GM18867 (cell line): Measurements from ENCODE around the gene PER2.

Source experiments
- ATAC-seq: cut with Tn5 transposase; IDR thresholded peaks from one replicate; pipeline ENCODE4 v1.9.1; 2021; ENCODE audit warnings: mild to moderate bottlenecking, moderate library complexity; ENCODE audit not compliant: unreplicated experiment

PER2 gene

DNA sequence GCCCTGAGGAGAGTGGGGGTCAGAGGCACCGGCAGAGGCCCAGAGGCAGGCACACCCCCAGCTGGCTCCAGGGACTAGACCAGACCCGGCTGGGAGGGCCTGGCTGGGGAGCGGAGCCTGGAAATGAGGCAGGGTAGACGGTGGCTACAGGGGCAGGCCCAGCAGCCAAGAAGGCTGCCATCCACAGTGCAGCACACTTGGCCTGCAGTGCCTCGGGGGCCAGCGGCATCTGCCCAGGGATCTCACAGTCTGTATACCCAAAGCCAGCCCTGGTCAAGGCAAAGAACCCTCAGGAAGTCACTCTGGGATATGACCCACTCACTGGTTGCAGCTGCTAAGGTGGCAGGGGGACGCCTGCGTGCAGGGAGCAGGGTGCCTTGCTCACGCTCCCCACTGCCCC is 17.8 kb downstream of the PER2 start:
- no peak for ATAC-seq

DNA sequence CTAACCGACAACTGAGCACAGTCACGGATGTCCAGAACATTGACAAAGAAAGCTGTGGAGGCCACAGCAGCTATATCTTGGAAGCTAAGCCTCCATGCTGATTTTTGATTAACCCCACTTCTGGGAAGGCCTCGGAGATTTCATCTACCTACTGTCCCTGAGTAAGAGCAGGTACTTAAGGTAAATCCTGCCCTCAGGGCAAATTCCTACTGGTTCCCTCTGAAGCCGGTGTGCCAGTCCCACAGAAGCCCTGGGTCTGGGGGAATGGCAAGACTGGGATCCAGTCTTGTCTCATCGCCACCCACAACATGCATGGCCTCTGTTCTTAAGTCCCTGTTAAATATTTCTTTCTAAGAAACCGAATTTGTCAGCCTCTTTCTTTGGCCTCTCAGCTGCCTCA is 18.7 kb downstream of the PER2 start:
- no peak for ATAC-seq

DNA sequence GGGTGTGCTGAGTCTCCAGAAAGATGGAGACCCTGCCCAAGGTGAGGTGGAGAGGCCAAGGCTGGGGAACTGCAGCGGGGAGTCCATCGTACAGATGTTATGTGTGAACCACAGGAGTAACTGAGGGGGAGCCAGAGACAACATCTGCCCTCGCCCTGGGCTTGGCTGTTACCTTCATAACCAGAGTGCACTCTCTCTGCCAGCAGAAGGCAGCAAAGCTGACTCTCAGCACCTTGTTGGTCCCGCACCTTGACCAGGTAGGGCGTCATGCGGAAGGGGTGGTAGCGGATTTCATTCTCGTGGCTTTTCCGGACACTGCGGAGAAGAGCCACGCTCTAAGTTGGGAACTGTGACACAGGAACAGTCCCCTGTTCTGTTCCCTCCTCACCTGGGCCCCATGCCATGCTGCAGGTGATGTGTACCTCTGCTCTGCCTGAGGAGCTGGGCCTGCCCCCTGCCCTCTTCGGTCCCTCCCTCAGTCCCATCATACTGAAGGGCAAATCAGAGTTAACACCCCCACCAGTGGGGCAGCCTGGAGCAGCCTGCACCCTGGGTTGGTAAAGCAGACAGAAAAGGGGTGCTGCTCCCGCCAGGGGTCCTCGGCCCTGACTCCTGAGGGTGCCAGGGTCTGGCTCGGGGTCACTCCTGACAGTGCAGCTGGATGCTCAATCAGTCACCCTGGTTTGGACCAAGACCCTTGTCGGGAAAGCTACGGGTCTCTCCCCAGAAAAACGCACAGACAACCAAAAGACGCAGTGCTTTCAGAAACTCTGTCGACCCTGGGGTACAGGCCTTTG is 20.3 kb downstream of the PER2 start:
- ATAC-seq: no peak

DNA sequence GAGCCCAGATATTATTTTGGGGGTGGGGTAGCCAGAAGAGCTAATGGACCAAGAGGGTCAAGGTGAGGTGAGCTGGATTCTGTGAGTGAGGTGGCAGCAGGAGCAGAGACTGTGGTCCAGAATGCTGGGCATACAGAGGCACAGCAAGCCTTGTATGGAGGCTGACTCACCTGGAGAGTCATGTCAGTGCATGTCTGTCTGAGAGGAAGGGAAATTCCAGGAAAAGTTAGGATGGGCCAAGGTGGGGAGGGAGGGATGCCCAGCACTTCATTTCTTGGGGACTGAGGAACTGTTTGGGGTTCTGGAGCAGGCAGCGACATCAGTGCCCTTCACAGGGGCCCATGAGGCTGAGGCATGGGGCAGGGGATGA is 21.1 kb downstream of the PER2 start:
- no peak for ATAC-seq

DNA sequence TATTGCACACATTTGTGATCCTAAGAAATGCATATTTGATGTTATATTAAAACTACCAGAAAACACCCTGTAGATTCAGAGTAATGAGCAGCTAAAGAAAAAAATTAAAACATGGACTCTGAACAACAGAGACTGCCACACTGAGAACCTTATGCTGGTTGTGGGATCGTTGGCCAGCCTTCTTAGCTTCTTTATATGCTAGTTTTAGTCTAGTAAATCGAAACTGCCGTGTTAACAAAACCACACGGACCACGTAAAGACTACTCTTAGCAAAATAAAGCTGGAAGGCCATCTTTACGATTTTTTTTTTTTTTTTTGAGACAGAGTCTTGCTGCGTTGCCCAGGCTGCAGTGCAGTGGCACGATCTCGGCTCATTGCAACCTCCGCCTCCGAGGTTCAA is 22.8 kb downstream of the PER2 start:
- ATAC-seq: no peak

DNA sequence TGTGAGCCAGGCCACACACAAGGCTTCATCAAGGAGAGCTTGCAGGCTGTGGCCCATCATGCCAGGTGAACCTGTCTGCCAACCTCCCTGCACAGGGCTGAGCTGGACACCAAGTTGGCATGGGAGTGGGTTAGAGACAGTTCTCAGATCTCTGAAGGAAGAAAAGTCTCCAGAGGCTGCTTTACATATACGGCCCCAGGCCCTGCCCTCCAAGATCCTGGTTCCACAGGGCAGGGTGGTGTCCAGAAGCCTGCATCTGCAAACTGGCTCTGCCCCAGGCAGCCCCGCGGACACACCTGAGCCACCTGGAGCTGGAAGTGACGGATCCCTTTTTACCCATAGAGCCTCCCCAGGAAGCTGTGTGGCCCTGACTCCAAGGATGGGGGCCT is 24.3 kb downstream of the PER2 start:
- no peak for ATAC-seq

DNA sequence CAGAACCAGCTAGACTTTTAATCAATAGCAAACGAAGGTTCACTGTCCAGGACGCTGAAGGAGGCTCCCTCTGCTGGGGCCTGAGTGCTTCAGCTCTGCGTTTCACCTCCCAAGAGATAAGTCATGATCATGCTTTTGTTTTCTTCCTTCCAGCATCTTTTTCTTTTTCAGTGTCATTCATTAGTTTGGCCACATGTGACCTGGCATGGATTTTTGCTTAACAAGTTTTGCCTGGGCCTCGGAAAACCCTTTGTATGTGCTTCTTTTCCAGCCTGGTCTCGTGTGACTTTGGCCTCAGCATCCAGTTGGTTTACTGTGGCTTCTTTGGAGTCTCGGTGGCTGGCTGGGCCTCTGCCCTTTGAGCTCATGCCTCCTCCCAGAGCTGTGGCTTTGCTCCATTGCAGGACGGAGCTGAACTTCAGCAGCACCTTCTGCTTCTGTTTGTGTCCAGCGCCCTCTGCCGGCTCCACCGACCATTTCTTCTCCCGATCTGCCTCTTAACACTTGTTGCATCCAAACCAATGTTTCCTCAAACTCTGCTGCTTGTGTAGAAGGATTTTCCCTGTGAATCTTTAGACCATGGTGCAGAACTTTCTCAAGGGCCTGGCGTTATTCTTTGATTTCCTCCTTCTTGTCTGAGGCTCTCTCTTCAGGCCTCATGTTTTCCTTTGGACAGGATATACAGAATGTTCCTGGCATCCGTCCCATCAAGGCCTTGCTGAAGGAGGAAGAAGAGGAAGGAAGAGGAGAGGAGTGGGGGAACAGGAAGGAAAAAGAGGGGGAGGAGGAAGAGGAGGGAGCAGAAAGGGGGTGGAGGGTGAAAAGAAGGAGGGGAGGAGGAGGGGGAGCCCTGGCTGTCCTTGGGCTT is 25.0 kb downstream of the PER2 start:
- ATAC-seq: no peak

DNA sequence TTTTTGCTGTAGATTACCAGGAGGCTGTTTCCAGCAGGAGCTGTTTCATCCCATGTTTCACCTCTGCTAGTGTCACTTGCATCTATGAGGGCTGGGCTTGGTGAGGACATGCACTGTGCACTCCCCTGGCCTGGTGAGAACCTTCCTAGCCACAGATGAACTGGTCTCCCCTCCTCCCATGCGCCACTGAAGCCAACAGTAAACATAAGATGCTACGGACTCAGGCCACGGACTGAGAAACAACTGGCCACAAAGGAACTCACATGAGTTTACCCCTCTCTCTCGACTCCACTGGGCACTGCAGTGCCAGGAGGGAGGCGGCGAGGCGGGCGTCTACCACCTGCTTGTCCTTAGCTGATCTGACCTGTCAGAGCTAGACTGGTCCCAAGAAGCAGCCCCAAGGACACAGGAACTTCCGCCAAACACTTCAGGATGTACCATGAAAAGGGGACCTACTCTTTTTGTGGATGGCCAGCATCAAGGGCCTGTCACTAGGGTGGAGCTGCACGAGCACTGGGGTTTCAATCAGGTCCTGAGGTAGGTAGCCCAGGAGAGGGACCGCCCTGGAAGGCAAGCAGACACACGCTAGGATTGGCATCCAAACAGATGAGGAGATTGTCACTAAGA is 25.8 kb downstream of the PER2 start:
- no peak for ATAC-seq

DNA sequence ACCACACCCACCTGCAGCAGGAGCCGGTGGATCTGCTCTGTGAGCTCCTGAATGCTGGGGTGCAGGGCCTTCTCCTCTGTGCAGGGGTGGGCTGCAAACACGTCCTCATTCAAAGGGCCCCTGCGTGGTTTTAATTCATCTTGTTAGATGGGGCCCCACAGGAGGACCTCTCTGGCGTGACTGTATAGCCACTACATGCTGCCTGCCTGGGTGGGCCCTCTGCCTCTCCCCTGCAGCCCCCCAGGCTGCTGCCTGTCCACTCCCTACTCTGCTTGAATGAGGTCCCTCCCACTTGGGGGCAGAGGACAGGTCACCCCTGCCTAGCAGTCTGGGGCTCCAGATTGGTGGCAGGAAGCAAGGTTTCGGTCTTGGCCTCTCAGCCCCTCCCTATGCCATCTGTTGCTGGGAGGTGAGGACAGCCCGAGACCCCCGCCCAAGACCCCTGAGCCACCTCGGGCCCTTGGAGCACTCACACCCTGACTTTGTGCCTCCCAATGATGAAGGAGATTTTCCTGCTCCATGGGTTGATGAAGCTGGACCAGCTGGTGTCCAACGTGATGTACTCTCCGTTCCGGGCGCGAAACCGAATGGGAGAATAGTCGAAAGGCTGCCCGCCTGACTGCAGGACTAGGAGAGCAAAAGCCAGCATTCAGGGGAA is 26.6 kb downstream of the PER2 start:
- ATAC-seq: no peak

DNA sequence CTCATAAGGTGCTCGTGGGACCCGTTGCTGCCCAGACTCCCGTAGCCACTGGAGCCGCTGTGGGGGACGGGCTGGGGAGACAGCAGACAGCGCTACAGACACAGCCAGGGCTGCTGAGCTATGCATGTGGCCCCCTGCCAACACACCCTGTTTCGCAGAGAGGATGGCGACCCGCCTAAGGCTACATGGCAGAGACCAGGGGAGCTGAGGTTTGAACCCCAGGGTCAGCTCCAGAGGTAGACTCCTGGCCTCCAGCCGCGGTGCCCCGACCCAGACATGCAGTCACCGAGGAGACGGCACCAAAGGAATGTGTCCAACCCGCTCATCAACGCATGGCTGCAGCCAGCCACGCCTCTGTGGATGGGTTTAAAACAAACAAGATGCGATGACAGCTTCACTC is 27.5 kb downstream of the PER2 start:
- ATAC-seq: no peak

DNA sequence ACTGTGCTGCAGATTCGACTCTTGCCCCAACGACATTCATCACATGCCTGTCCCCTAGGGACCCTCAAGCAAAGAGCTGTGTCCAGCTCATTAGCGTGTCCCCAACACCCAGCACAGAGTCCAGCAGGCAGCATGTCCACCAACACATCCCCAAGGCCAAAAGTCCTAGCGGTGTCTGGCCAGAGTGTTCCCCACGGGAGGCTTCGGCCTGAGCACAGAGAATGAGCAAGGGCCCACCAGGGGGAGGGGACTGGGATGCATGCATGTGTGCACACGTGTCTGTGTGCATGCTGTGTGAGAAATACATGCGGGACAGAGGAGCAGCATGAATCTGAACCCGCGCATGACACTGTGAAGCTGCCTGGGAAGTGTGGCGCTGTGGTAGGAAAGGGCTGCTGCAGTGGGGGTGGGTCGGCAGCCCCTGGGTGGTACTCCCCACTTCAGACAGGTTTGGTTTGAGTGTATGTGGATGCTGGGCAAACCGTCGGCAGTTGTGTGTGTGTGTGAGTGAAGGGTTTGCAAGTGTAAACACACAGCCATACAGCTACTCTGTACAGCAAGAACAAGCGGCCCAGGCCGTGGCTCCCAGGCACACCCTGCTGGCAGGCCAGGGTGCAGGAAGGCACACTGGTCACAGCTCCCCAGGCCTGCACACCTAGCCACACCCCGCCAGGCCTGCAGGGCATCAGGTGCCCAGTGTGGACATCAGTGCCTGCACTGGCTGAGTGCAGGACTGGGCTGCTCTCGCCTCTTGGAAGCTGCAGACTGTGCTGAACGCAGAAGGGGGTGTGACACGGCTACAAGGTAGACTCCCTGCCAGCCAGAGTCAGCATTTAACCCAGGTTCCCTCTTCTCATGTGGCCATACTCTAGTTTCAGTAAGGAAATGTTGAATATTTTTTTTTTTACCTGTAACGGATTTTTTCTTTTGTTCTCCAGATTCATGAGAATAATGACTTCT is 29.1 kb downstream of the PER2 start:
- no peak for ATAC-seq

DNA sequence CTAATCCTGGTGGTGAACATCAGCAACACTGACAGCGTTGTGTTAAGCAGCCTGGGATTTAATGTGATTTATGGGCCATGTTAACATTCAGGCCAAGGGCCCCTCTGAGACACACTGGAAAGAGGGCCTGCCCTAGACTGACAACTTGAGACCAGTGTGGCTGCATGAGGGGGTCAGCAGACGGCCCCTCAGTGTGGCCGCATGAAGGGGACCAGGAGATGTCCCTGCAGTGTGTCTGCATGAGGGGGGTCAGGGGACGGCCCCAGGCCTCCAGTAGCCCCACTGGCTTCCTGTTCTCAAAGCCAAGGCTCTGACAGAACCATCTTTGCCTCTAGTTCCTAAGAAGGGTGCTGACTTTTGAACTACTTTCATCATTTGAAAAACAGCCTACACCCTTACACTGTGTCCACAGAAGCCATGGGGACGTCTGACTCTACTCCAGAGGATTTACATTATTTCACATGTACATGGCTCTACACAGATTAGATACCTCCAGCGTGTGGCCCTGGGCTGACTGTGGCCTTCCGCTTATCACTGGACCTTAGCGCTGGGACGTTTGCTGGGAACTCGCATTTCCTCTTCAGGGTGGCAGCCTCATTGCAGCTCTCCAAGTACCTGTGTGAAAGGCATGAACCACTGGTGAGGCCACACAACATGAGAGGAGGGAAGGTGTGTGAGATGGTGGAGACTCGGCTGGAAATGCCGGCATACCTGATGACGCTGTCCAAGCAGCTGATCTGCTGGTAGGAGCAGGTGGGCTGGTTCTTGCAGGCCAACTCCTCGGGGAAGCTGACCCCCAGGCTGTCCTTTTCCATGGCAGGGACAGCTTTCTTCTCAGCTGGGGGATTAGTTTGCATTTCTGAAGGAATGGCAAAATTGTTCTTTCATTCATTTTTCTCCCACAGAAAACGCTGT is 30.4 kb downstream of the PER2 start:
- no peak for ATAC-seq

DNA sequence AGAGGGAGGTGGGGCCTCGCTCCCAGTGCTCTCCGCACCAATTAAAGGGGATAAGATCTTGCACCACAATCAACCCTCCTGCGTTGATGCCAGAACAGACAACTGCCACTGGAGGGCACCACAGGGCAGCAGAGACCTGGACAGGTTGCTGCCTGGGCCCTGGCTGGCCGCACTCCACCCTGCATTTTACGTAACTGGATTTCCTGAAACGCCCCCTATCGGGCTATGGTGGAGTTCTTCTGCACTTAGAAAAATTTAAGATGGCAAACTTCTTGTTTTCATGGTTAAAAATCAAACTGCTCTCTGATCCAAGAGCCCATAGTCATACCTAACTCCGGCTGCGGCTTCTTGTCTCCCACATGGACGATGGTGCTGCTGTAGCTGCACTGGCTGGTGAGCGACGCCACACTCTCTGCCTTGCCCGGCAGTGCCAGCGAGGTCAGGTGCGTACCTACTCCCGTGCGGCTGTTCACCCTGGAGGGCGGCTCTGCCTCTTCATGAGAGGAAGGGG is 31.8 kb downstream of the PER2 start:
- no peak for ATAC-seq

DNA sequence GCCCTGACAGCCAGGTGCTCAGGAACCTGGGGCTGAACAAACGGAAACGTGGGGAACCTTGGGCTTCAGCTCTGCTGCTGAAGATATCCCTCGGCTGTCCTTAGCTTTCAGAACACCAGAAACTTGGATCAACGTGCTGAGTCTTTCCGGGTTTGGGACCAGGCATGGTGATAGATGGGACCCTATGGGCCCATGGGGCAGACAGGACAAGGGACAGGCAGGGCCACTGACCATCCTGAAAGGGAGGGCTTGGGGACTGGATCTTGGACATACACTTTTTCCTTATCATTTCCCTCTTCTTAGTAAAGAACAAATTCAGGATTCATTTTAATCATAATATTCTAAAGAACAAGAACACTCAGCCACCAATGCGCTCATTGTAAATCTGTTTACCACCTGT is 32.3 kb downstream of the PER2 start:
- no peak for ATAC-seq

DNA sequence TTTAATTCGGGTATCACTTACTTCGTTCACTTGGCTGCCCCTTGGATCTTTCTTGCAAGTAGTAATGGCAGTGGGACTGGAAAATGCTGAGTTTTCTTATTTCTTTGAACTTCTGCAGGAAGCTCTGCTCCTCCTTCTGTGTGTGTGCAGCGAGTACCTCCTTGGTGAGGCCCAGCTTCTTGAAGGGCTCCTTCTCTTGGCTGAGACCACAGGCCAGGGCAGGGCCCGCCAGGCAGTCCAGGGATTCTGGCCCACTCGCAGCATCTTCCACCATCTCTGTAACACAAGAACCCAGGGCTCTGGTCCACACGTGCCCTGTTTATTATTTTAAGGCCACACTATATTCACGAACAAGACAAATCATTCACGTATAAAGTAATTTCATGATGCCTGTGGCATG is 32.8 kb downstream of the PER2 start:
- ATAC-seq: no peak

DNA sequence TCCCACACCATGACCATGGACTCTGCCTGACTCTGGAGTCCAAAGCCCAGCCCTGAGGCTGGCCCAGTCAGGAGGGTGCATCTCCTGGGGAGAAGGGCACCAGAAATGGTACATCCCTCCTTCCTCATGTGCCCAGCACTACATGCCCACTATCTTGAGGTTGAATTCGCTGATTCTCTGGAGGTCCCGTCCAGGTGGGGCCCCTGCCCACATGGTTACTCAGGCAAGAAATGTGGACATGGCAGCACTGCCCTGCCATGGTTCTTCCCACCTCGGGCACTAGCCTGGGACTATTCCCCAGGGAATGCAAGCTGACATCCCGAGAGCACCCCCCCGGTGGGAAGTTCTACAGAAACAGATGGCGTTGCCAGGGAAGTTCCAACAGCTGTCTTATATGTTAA is 33.3 kb downstream of the PER2 start:
- ATAC-seq: no peak

DNA sequence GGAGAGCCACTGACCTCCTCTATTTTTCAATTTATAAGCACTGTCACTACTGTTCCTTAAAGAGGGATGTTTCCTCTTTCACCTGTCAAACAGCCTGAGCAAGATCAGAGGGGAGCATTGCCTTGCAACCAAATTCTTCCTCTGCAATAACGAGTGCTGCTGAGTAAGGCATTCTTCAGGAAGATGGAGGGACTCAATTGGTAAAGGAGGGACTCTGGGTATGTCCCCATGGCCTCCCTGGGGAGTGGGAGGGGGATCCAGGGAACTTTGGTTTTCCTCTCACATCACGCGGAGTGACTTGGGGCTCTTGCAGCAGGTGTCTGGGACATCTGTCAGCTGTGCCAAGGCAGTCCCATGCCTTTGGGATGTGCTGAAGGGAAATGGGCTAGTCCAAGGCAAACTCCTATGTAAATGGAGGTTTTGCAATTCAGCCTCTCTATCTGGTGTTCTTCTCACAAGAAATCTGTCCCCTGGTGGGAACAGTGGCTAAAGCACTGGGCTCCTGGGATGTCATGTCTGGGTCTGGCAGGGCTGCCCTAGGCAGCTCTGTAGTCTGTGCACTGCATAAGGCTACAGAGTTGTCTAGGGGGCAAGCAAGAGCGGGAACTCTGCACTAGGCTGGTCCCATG is 34.2 kb downstream of the PER2 start:
- no peak for ATAC-seq

DNA sequence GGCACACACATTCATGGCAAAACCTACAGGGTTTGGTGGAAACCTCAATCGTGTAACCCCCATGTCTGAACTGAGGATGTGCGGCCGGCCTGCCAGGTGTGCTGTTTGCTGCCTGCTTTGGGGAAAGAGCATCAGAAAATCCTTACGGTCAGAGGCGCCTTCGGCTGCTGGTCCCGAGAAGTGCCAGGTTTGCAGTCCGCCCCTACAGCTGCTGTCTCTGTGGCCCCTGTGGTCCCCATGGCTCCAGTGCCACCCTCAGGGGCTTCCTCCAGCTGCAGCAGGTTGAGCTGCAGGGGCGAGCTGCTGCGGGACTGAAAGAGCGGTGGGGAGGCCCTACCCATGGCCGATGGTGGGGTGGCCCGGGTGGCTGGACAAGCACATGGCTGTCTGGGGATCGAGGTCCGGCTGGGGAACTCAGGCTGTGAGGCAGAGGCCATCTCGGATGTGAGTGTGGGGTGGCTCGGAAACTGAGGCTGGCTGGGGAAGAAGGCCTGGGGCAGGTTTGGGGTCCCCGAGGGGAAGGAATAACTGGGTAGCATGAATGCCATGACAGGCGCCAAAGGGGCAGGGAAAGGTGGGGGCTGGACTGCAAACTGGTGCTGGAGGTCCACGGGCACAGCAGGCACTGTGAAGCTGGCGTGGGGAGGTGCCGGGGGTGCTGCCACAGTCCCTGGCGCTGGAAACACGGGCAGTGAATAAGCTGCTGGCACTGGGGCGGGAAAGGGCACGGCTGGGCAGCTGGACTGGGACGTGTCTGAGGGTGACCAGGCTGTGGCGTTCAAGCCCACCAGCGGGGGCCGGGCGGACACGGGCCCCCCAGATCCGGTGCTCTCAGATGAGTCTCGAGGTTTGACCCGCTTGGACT is 35.4 kb downstream of the PER2 start:
- no peak for ATAC-seq
